T-helper 1 cell treated with Interleukin-12 subunit alpha and Interleukin-12 subunit beta and Interleukin-4 antibody, amounts not matched to agents 30 μg/mL and 1 μg/mL, for 36 hours (primary cell): Measurements from ENCODE around the gene AGBL5.
A peak's percentile ranks its signal among the peaks of the same experiment; 100 is the strongest.
"Not testable (repeated sequence)": the region's sequence is repeated elsewhere in the genome, so short reads cannot be mapped to it uniquely, and the experiment has no call there.

Source experiments
- H3K27ac Mint-ChIP-seq: one replicate; pipeline ENCODE4 v1.8.0; 2021; ENCODE audit warnings: mild to moderate bottlenecking, mixed read lengths
- H3K27me3 Mint-ChIP-seq: one replicate; pipeline ENCODE4 v1.8.0; 2021; ENCODE audit warnings: low read depth, mixed read lengths
- H3K36me3 Mint-ChIP-seq: one replicate; pipeline ENCODE4 v1.8.0; 2021; ENCODE audit warnings: low read depth, mixed read lengths
- H3K4me1 Mint-ChIP-seq: one replicate; pipeline ENCODE4 v1.8.0; 2021; ENCODE audit warnings: low read depth, mixed read lengths
- H3K4me3 Mint-ChIP-seq: one replicate; pipeline ENCODE4 v1.8.0; 2021; ENCODE audit warnings: mild to moderate bottlenecking, moderate library complexity, mixed read lengths
- H3K9me3 Mint-ChIP-seq: one replicate; pipeline ENCODE4 v1.8.0; 2021; ENCODE audit warnings: mixed read lengths

AGBL5 gene

DNA sequence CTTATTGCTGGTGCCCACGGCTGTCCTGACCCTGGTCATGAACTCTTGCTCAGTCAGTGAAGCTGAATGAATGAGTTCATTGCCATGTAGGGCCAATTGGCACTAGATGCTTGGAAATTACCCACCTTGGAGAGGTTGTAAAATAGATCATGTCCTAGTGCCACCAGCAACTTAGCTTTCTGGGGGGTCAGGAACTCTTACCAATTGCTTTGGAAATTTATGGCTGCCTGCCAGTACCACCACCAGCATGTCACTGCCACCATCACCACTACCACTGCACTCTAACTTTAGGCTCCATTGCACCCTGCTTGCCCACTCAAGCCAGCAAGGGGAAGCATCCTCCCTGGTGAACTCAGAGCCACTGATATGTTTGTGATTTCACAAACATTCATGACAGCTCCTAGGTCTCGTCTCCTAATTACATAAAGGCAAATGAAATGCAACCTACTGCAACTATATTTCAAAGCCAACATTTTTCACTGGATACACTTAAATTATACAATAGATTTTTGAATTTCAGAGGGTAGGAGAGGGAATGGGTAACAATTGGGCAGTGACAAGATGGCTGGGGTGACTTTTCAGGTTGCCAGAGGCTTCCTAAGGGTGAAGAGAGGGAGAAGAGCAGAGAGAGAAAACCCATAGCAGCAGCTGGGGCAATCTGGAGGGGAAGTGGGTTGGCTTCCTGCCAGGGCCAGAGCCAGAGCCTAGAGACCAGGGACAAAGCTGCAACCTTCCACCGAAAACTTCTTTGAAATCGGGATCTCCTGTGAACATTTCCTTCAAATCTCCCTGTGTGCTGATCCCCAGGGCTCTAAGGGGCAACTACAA is 23.5 kb downstream of the AGBL5 start:
- Mint-ChIP-seq H3K4me3 (peak overlapping the region; percentile 41), H3K27ac (peak overlapping the region; percentile 85), H3K9me3 (no peaks in the 10 kb centered on the region), H3K4me1 (peaks cover 54% of the 10 kb centered on the region), H3K27me3 (no peaks in the 10 kb centered on the region), H3K36me3 (peaks cover 12% of the 10 kb centered on the region)

DNA sequence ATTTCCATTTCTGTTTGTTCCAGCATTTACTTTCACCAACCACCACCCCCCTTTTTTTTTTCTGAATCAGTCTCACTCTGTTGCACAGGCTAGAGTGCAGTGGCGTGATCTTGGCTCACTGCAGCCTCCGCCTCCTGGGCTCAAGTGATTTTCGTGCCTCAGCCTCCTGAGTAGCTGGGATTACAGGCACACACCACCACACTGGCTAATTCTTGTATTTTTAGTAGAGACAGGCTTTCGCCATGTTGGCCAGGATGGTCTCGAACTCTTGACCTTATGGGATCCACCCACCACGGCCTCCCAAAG is 24.1 kb downstream of the AGBL5 start:
- peaks cover 53% of the 10 kb centered on the region for H3K4me1 Mint-ChIP-seq
- H3K9me3 Mint-ChIP-seq, H3K27me3 Mint-ChIP-seq, H3K4me3 Mint-ChIP-seq, H3K36me3 Mint-ChIP-seq: not testable (repeated sequence)
- peak overlapping the region; percentile 85 for H3K27ac Mint-ChIP-seq

DNA sequence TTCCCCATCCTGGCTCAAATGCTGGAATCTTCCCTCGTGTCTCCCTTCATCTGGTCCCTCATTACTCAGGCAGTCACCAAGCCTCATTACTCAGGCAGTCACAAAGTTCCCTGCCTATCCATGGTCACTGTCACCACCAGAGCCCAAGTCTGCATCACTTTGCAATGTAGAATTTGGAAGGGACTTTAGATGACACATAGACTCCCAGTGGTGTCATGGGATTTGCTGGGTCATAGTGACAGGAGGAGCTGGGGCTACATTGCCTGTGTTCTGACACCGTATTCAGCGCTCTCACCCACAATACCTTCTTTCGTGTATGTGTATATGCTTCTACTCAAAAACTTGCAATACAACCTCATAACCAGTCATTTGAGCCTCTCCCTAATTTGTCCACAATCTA is 24.9 kb downstream of the AGBL5 start:
- peak overlapping the region; percentile 49 for H3K4me3 Mint-ChIP-seq
- peak overlapping the region; percentile 88 for H3K27ac Mint-ChIP-seq
- peaks cover 57% of the 10 kb centered on the region for H3K4me1 Mint-ChIP-seq
- no peaks in the 10 kb centered on the region for H3K27me3 Mint-ChIP-seq
- no peaks in the 10 kb centered on the region for H3K9me3 Mint-ChIP-seq
- peaks cover 4% of the 10 kb centered on the region for H3K36me3 Mint-ChIP-seq

DNA sequence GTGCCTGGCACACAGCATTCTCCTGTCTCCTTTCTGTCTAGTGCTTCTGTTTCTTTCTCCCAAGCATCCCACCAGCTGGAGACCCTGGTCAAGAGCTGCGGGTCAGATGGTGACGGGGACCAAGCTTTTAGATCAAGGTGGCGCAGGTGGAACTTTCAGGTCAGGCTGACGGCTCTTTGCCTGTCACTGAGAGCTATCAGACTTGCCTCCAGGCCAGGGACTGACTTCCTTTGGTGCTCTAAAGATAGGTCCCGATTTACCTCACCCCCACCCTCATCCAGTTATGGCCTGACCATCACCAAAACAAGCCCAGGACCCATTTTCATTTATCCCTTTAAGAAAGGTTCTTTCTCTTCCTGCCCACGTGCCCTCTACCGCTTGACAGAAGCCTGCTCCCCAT is 25.8 kb downstream of the AGBL5 start:
- peaks cover 4% of the 10 kb centered on the region for H3K36me3 Mint-ChIP-seq
- no peak overlapping the region for H3K4me3 Mint-ChIP-seq
- H3K9me3 Mint-ChIP-seq, result no peaks in the 10 kb centered on the region
- H3K27ac Mint-ChIP-seq, result no peak overlapping the region
- H3K4me1 Mint-ChIP-seq, result peaks cover 58% of the 10 kb centered on the region
- no peaks in the 10 kb centered on the region for H3K27me3 Mint-ChIP-seq

DNA sequence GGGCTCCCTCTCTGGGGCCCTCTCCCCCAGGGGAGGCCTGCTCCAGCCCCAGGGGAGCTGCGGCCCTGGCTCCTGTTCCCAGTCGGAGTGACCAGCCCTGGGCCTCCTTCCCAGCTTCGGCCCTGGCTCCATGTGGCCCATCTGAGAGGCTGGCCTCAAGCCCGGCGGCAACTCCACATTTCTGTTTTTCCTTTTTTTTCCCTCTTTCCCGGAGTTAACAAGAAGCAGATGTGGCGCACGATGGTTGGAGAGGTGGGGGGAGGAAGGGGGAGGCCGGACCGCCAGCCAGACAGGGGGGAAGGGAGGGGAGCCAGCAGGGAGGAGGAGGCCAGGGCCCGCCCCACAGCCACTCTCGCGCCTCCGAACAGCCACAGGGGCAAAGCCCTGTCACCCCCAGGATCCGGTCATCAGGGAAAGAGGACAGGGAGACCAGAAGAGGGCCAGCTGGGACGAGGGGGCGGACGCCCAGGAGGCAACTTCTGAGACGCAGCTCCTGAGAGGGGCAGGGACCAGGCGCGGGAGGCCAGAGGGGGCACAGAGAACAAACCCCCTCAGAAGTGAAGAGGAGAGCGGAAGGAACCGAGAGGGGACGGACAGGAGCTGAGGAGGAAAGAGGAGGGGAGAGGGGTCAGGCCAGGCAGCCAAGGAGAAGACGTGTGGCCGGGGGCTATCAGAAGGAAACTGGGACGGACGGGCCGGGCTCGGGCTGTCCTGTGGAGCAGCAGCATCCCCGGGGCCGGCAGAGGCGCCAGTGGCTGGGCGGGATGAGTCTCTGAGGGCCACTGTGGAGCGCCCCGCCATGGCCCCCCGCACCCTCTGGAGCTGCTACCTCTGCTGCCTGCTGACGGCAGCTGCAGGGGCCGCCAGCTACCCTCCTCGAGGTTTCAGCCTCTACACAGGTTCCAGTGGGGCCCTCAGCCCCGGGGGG is 27.1 kb downstream of the AGBL5 start, which contains the start of gene EMILIN1:
EMILIN1 (plus strand) TSS at position 349 of the 928 bp plus-strand sequence; CDS start at position 800, 451 bp downstream.
- Mint-ChIP-seq H3K27ac (peak within 1 kb of the TSS; percentile 67), H3K4me3 (no peak within 1 kb of the TSS), H3K36me3 (peaks cover 4% of the 10 kb centered on the region), H3K9me3 (no peaks in the 10 kb centered on the region), H3K4me1 (peaks cover 50% of the 10 kb centered on the region), H3K27me3 (no peaks in the 10 kb centered on the region)

DNA sequence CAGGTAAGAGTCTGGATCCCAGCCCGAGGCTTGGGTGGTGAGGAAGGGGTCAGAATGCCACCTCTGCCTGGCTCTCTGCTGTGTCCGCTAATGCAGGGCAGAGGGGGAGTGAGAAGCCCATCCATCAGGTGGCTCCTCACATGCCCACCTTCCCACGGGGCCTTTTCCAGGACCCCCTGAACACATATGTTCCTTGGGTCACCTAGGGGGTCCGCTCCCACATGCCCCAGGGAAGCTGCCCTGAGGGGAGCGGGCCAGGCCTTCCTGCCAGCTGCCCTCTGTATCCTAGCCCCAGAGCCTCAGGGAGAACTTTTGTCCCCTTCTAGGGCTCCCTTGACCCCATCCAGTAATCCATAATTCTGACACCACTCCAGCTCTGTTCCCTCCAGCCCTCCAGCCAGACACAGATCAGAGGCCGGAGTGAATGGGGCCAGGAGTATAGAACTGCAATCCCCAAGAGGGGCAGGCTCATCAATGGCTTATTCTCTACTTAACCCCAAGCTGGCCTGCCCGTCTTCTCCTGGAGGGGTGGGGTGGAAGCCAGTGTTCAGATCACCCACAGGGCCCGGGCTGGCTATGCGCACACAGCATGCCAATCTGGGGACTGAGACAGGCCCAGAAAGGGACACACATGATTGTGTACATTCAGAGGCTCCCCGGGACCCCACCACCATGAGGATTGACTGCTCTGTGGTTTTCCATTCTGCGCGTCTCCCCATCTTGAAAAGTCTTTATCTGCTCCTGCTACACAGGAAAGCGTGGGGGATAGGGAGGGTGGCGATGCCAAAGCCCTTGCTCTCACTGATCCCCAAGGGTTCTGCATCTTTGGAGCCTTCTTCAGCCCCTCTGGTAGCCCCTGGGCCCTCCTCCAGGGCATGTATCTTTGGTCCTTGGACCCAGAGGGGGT is 28.0 kb downstream of the AGBL5 start:
- H3K27ac Mint-ChIP-seq, result no peak overlapping the region
- H3K36me3 Mint-ChIP-seq, result peaks cover 2% of the 10 kb centered on the region
- H3K4me1 Mint-ChIP-seq, result peaks cover 50% of the 10 kb centered on the region
- H3K9me3 Mint-ChIP-seq, result no peaks in the 10 kb centered on the region
- H3K4me3 Mint-ChIP-seq, result no peak overlapping the region
- no peaks in the 10 kb centered on the region for H3K27me3 Mint-ChIP-seq

DNA sequence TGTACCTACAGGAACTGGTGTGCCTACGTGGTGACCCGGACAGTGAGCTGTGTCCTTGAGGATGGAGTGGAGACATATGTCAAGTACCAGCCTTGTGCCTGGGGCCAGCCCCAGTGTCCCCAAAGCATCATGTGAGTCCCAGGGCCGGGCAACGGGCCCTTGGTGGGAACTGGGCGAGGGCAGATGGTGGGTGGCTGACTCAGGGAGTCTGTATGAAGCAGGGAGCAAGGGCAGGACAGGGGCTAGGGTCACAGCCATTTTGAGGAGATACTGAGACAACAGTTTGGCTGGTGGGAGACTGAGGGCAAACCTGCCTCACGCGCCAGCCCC is 28.6 kb downstream of the AGBL5 start:
- Mint-ChIP-seq H3K27me3 (no peaks in the 10 kb centered on the region), H3K9me3 (no peaks in the 10 kb centered on the region), H3K36me3 (peaks cover 2% of the 10 kb centered on the region), H3K4me1 (peaks cover 44% of the 10 kb centered on the region), H3K4me3 (no peak overlapping the region), H3K27ac (peak overlapping the region; percentile 76)

DNA sequence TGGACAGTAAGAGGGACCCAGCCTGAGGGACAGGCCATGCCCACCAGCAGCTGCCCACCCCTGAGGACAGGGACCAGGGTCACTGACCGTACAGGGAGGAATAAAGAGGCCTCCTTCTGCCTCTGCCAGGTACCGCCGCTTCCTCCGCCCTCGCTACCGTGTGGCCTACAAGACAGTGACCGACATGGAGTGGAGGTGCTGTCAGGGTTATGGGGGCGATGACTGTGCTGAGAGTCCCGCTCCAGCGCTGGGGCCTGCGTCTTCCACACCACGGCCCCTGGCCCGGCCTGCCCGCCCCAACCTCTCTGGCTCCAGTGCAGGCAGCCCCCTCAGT is 29.1 kb downstream of the AGBL5 start:
- peaks cover 44% of the 10 kb centered on the region for H3K4me1 Mint-ChIP-seq
- H3K4me3 Mint-ChIP-seq, result peak overlapping the region; percentile 80
- peaks cover 2% of the 10 kb centered on the region for H3K36me3 Mint-ChIP-seq
- H3K27ac Mint-ChIP-seq, result peak overlapping the region; percentile 98
- H3K27me3 Mint-ChIP-seq, result no peaks in the 10 kb centered on the region
- no peaks in the 10 kb centered on the region for H3K9me3 Mint-ChIP-seq

DNA sequence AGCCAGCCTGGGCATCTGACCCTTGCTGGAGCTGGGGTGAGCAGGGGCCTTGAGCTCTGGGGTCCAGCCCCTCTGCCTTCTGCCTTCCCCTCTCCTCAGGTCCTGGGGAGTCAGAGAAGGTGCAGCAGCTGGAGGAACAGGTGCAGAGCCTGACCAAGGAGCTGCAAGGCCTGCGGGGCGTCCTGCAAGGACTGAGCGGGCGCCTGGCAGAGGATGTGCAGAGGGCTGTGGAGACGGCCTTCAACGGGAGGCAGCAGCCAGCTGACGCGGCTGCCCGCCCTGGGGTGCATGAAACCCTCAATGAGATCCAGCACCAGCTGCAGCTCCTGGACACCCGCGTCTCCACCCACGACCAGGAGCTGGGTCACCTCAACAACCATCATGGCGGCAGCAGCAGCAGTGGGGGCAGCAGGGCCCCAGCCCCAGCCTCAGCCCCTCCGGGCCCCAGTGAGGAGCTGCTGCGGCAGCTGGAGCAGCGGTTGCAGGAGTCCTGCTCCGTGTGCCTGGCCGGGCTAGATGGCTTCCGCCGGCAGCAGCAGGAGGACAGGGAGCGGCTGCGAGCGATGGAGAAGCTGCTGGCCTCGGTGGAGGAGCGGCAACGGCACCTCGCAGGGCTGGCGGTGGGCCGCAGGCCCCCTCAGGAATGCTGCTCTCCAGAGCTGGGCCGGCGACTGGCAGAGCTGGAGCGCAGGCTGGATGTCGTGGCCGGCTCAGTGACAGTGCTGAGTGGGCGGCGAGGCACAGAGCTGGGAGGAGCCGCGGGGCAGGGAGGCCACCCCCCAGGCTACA is 30.7 kb downstream of the AGBL5 start:
- H3K36me3 Mint-ChIP-seq, result no peaks in the 10 kb centered on the region
- no peak overlapping the region for H3K27ac Mint-ChIP-seq
- no peaks in the 10 kb centered on the region for H3K9me3 Mint-ChIP-seq
- no peaks in the 10 kb centered on the region for H3K27me3 Mint-ChIP-seq
- H3K4me3 Mint-ChIP-seq, result no peak overlapping the region
- H3K4me1 Mint-ChIP-seq, result peaks cover 37% of the 10 kb centered on the region

DNA sequence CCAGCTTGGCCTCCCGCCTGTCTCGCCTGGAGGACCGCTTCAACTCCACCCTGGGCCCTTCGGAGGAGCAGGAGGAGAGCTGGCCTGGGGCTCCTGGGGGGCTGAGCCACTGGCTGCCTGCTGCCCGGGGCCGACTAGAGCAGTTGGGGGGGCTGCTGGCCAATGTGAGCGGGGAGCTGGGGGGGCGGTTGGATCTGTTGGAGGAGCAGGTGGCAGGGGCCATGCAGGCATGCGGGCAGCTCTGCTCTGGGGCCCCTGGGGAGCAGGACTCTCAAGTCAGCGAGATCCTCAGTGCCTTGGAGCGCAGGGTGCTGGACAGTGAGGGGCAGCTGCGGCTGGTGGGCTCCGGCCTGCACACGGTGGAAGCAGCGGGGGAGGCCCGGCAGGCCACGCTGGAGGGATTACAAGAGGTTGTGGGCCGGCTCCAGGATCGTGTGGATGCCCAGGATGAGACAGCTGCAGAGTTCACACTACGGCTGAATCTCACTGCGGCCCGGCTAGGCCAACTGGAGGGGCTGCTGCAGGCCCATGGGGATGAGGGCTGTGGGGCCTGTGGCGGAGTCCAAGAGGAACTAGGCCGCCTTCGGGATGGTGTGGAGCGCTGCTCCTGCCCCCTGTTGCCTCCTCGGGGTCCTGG is 31.4 kb downstream of the AGBL5 start:
- no peaks in the 10 kb centered on the region for H3K9me3 Mint-ChIP-seq
- H3K27me3 Mint-ChIP-seq, result no peaks in the 10 kb centered on the region
- no peak overlapping the region for H3K4me3 Mint-ChIP-seq
- H3K36me3 Mint-ChIP-seq, result no peaks in the 10 kb centered on the region
- peaks cover 39% of the 10 kb centered on the region for H3K4me1 Mint-ChIP-seq
- H3K27ac Mint-ChIP-seq, result no peak overlapping the region

DNA sequence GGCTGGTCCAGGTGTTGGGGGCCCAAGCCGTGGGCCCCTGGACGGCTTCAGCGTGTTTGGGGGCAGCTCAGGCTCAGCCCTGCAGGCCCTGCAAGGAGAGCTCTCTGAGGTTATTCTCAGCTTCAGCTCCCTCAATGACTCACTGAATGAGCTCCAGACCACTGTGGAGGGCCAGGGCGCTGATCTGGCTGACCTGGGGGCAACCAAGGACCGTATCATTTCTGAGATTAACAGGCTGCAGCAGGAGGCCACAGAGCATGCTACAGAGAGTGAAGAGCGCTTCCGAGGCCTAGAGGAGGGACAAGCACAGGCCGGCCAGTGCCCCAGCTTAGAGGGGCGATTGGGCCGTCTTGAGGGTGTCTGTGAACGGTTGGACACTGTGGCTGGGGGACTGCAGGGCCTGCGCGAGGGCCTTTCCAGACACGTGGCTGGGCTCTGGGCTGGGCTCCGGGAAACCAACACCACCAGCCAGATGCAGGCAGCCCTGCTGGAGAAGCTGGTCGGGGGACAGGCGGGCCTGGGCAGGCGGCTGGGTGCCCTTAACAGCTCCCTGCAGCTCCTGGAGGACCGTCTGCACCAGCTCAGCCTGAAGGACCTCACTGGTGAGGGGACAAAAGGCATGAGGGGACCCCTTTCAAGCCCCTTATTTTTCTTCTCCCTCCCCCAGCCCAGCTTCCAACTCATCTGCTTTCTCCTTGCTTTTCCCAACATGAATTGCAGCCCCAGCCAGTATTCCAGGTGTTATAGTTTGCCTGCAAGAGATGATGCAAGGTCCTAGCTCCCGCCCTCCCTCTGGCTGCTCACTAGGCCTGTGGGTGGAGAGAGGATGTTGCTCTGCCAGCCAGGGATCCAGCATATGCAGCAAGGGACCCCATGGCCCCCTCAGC is 32.2 kb downstream of the AGBL5 start:
- H3K27ac Mint-ChIP-seq, result no peak overlapping the region
- H3K4me3 Mint-ChIP-seq, result peak overlapping the region; percentile 25
- H3K27me3 Mint-ChIP-seq, result no peaks in the 10 kb centered on the region
- no peaks in the 10 kb centered on the region for H3K36me3 Mint-ChIP-seq
- H3K9me3 Mint-ChIP-seq, result no peaks in the 10 kb centered on the region
- peaks cover 42% of the 10 kb centered on the region for H3K4me1 Mint-ChIP-seq

DNA sequence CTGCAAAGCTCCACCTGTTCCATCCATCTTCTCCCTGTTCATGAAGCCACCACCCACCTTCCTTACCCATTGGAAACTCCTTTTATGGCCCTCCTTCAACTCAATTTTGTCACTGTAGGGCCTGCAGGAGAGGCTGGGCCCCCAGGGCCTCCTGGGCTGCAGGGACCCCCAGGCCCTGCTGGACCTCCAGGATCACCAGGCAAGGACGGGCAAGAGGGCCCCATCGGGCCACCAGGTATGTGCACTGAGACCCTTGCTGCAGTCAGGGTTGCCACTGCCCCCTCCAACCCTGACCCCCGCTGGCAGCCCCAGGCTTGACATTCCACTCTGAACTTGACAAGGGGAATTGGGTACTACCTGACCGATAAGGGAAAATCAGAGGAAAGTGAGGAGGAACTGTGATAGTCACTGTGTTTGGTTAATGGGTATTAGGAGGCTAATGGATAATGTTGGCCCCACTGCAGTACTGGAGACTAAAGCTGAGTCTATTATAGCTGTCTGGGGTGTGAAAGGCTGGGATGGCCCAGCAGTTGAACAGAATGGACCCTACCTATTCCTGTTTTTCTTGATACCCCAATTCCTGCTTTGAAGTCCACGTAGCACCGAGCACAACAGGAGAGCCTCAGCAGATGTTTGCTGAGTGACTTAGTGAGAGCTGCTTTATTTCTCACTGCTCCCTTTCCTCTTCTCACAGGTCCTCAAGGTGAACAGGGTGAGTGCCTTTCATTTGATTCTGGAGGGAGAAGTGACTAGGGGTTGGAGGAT is 33.0 kb downstream of the AGBL5 start:
- no peaks in the 10 kb centered on the region for H3K27me3 Mint-ChIP-seq
- H3K36me3 Mint-ChIP-seq, result no peaks in the 10 kb centered on the region
- peaks cover 43% of the 10 kb centered on the region for H3K4me1 Mint-ChIP-seq
- H3K27ac Mint-ChIP-seq, result peak overlapping the region; percentile 49
- H3K9me3 Mint-ChIP-seq, result no peaks in the 10 kb centered on the region
- H3K4me3 Mint-ChIP-seq, result peak overlapping the region; percentile 25
